ENCODE measurements around the gene ABCD1.

Gene ABCD1

GRCh38 chrX:153762626-153763173, 38.0 kb downstream of the ABCD1 start:
- DNase-seq (ENCODE audit: low read depth) = no peak

GRCh38 chrX:153763298-153763932, 38.8 kb downstream of the ABCD1 start:
- no peak for DNase-seq (ENCODE audit: low read depth)

- peak; percentile 63 for DNase-seq (ENCODE audit: low read depth)
These were observed 39.5 kb downstream of the ABCD1 start, which contains the start of gene PLXNB3 for GRCh38 chrX:153763989-153764755. Gene PLXNB3 (plus strand): TSS chrX:153764249. CDS start chrX:153765536, 1,287 bp downstream.

DNA sequence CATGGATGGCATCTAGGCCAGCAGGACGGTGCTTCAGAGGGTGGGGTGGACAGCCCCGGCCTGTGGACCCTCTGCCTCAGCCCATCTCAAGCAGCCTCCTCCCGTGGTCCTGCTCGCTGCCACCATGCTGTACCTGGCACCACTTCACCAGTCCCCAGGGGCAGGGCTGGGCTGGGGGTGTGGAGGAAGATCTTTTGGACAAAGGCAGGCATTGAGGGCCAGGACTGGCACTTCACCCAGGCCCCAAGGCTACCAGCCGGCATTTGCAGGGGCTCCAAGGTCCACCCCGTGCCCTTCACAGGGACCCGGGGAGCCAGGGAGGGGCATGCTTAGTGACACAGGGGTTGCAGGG, 40.1 kb downstream of the ABCD1 start:
- no peak for DNase-seq (ENCODE audit: low read depth)

DNA sequence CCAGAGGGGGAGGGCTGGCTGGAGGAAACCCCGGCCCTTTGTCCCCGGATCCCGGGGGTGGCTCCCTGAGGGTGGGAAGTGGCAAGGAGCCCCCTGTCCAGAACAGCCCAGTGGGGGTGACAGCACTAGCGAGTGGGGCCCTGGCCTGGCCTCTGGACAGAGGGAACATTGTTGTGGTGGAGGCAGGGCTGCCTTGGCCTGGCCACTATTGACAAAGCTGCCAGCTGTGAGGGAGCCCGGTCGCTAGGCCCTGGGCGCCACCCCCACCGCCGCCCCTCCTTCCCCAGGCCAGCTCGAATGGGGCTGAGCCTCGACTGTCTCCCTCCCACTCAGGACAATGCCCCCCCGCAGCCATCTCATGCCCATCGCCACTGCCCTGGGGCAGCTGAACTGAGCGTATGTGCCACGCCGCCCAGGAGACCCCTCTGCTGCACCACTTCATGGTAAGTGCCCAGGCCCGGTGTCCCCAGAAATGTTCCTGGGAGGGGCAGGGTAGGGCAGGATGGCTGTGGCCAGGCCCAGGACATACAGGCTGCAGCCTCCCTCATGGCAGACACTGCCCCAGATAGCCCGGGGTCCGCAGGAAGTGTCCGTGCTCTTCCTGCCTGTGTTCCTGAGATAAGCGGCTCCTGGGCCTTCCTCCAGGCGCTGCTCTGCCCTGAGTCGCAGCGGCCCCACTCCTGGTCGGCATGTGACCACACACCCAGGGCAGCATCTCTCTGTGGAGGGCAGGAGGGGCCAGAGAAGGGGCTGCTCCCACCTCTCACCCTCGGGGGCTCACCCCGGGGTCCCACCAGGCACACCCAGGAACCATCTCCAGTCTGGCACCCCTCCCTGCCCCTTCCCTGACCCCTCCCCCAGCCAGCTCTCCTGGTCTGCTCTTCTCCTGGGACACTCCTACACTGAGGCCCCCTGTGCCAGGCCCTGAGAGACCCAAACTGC, 40.8 kb downstream of the ABCD1 start:
- no peak for DNase-seq (ENCODE audit: low read depth)

GRCh38 chrX:153766098-153766817, 41.6 kb downstream of the ABCD1 start:
- no peak for DNase-seq (ENCODE audit: low read depth)

GRCh38 chrX:153766871-153767673, 42.4 kb downstream of the ABCD1 start:
- DNase-seq (ENCODE audit: low read depth) = no peak

- DNase-seq (ENCODE audit: low read depth) = no peak
These were observed 43.0 kb downstream of the ABCD1 start for GRCh38 chrX:153767674-153768055.

DNA sequence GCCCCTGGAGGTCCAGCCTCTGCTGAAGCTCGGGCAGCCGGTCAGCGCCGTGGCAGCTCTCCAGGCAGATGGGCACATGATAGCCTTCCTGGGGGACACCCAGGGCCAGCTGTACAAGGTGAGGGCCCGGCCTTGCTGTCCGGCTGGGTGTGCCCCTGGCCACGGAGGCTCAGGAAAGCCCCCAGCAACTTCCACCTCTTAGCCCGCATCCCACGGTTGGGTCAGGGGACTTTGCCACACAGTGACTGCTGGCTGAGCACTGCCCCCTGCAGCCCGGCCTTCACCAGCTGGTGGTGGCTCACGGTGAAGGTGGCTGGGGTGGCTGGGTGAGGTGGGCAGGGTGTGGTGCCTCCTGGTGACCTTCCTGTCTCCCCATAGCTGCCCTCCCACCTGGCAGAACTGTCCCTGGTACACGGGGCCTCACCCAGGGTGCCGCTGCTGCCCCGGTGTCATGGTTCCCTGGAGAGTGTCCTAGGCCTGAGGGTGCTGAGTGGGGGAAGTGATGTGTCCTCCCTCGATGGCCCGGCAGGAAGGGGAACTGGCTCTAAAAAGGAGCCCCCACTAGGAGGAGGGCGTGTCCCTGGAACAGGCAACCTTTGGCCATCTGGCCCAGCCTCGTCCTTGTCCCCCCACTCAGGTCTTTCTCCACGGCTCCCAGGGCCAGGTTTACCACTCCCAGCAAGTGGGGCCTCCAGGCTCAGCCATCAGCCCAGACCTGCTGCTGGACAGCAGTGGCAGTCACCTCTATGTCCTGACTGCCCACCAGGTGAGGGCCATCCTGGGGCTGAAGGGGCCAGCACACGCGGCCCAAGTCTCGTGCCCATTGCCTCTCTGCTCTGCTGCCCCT, 43.9 kb downstream of the ABCD1 start:
- no peak for DNase-seq (ENCODE audit: low read depth)

DNA sequence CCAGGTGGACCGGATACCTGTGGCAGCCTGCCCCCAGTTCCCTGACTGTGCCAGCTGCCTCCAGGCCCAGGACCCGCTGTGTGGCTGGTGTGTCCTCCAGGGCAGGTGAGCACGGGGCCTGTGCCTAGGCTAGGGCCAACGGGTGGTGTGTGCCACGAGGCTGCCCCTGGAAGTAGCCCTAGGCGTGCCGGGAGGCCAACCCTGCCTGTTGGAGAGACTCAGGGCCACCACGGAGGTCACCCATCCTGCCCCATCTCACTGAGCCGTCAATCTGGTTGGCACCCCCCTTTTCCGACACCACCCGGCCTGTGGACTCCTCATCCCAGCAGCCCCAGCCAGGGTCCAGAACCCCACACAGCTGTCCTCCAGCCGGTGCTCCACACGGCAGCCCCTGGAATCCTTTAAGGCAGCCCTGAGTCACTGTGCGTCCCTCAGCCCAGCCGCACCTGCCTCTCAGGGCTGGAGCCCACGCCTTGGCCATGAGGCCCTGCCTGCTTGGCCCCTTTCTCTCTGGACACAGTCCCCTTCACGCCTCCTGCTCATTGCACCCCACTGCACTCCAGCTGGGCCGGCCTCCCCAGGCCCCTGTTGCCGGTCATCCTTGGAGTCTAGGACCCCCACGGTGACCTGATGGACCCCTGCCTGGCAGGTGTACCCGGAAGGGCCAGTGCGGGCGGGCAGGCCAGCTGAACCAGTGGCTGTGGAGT, 44.7 kb downstream of the ABCD1 start:
- no peak for DNase-seq (ENCODE audit: low read depth)

DNA sequence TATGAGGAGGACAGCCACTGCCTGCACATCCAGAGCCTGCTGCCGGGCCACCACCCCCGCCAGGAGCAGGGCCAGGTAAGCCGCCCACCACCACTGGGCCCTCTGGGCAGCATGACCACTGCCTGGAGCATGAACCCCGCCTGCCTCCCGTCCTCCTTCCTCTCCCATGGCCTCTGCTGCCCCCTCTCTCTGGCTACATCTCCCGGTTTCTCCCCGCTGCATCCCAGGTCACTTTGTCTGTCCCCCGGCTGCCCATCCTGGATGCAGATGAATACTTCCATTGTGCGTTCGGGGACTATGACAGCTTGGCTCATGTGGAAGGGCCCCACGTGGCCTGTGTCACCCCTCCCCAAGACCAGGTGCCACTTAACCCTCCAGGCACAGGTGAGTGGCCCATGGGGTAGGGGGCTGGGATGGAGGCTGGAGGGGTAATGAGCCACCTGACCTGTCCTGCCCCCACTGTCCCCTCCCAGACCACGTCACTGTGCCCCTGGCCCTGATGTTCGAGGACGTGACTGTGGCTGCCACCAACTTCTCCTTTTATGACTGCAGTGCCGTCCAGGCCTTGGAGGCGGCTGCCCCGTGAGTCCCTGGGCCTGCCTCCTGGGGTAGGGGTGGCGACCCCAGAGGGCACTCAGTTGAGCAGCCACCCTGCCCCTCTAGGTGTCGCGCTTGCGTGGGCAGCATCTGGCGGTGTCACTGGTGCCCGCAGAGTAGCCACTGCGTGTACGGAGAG, 45.4 kb downstream of the ABCD1 start:
- no peak for DNase-seq (ENCODE audit: low read depth)

DNA sequence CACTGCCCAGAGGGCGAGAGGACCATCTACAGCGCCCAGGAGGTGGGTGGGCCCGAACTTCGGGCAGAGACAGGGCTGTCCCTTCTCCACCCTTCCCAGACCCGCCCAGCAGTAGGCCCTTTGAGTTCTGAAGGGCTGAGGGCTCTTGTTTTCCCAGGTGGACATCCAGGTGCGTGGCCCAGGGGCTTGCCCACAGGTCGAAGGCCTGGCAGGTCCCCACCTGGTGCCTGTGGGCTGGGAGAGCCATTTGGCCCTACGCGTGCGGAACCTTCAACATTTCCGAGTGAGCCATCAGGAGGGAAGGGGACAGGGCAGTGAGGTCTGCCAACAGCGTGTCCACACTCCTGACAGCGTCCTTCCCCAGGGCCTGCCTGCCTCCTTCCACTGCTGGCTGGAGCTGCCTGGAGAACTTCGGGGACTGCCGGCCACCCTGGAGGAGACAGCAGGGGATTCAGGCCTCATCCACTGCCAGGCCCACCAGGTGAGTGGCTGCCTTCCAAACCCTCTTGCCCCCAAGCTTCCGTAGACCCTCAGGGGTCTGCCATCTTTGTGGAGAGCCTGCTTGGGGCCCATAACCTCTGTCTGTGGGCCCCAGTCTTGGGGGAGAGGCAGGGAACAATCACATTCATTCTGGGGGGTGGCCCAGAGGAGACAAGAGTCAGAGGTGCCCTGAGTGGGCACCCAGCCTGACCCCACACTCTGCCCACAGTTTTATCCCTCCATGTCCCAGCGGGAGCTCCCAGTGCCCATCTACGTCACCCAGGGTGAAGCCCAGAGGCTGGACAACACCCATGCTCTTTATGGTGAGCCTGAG, 46.2 kb downstream of the ABCD1 start:
- DNase-seq (ENCODE audit: low read depth) = no peak

DNA sequence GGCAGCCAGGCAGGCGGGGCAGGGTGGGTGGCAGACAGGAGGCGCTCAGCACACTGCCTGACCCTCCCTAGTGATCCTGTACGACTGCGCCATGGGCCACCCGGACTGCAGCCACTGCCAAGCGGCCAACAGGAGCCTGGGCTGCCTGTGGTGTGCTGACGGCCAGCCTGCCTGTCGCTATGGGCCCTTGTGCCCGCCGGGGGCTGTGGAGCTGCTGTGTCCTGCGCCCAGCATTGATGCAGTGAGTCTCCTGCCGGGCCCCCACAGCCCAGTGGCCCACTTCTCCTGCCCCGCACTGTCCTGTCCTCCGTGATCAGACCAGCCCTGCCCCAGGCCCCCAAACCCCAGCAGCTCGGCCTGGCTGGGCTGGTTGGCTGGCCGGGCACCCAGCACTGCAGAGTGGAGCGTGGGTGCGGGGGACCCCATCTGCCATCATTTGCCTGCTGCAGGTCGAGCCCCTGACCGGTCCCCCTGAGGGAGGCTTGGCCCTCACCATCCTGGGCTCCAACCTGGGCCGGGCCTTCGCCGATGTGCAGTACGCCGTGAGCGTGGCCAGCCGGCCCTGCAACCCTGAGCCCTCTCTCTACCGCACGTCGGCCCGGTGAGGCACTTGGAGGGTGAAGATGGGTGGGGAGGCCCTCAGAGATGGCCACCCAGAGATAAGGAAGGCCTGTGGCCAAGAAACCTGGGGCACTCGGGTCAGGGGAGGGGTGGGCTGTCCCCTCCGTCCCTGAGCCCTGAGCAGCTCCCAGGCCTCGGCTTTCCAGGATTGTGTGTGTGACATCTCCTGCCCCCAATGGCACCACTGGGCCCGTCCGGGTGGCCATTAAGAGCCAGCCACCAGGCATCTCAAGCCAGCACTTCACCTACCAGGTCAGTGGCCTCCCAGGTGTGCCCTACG, 47.0 kb downstream of the ABCD1 start:
- DNase-seq (ENCODE audit: low read depth) = no peak

DNA sequence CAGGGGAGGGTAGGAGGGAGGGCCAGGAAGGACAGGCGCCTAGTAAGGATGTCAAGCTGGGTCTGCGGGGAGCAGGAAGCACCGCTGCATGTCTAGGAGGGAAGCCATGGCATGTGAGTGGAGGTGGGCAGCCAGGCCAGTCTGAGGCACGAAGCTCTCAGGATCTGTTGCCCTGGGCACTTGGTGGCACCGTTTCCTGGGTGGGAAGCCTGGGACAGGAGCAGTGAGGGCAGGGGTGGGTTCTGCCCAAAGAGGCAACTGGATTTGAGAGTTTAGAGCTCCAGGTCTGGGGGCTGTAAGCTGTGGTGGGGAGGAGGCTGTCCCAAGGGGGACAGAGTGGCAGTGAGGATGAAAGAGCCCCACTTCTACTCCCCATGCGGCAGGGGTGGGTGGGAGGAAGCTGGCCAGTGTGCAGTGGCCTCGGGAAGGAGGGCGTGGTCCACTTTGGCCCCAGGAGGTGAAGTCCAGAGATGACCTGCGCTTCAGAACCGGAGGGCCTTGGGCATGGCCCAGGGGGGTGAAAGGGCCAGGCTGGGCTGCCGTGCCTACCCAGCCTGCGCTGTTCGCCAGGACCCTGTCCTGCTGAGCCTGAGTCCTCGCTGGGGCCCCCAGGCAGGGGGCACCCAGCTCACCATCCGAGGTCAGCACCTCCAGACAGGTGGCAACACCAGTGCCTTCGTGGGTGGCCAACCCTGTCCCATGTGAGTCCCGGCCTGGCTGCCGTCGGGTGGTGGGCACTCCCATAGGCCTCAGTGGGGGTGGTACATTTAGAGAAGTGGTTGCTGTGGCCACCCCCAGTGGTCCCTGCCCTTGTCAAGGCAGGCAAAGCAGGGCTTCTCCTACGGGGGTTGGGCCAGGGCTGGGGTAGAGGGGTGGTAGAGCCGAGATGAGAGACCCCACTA, 47.9 kb downstream of the ABCD1 start:
- DNase-seq (ENCODE audit: low read depth) = no peak

GRCh38 chrX:153773218-153773611, 48.6 kb downstream of the ABCD1 start:
- no peak for DNase-seq (ENCODE audit: low read depth)

All from T follicular helper cell (primary cell).